K562 (cell line): ENCODE data around the gene DDX5. TPM values are rescaled to one million over a fixed set of nuclear protein-coding genes. Genes with fewer than 3 reads are reported as not detected.

Experiments
- ATF1 ChIP-seq, 2 experiments: fragments of 450-650 bp in 1 of 2; IDR thresholded peaks; 2 replicates each; pipeline ENCODE4 v1.6.1; 2016; ENCODE audit warnings: missing compliant biosample characterization in 1 of 2, missing genetic modification characterization in 1 of 2
- CEBPB ChIP-seq: fragments of 450-650 bp; IDR thresholded peaks from 2 replicates; pipeline ENCODE4 v1.6.1; 2016; ENCODE audit warnings: missing genetic modification characterization, missing compliant biosample characterization
- CEBPG ChIP-seq, 3 experiments: fragments of 200-800 bp in 1 of 3; sonication (Bioruptor generic) in 1 of 3; sonication (generic) in 1 of 3; formaldehyde crosslinking in 1 of 3; IDR thresholded peaks in 2 of 3; conservative IDR thresholded peaks in 1 of 3; 2 replicates each; pipeline versions ENCODE4 v1.6.1 to v1.8.0; 2016 to 2022; ENCODE audit warnings: missing compliant biosample characterization in 2 of 3, missing genetic modification characterization in 2 of 3, mild to moderate bottlenecking in 1 of 3, missing genetic modification reagents in 1 of 3
- CGGBP1 ChIP-seq: fragments of 250-450 bp; sonication (Bioruptor Pico); IDR thresholded peaks from 2 replicates; pipeline ENCODE4 v1.9.0; 2021; ENCODE audit warnings: mild to moderate bottlenecking
- CHAMP1 ChIP-seq: fragments of 450-650 bp; IDR thresholded peaks from 2 replicates; pipeline ENCODE4 v1.6.1; 2016; ENCODE audit warnings: mild to moderate bottlenecking
- FOXK2 ChIP-seq, 2 experiments: fragments of 450-650 bp; IDR thresholded peaks in 1 of 2; conservative IDR thresholded peaks in 1 of 2; 2 replicates each; pipeline ENCODE4 v1.6.1; 2016; ENCODE audit warnings: low read depth in 2 of 2, mild to moderate bottlenecking in 1 of 2
- HLTF ChIP-seq: fragments of 450-650 bp; IDR thresholded peaks from 2 replicates; pipeline ENCODE4 v1.6.1; 2016
- HOMEZ ChIP-seq: fragments of 250-450 bp; sonication (Bioruptor Pico); IDR thresholded peaks from 2 replicates; pipeline ENCODE4 v1.4.0; 2020; ENCODE audit warnings: mild to moderate bottlenecking, moderate library complexity
- MEIS2 ChIP-seq: fragments of 450-650 bp; IDR thresholded peaks from 2 replicates; pipeline ENCODE4 v1.6.1; 2014; ENCODE audit warnings: mild to moderate bottlenecking; ENCODE audit not compliant: partially characterized antibody
- MTA3 ChIP-seq: fragments of 450-650 bp; formaldehyde crosslinking; IDR thresholded peaks from 2 replicates; pipeline ENCODE4 v1.6.1; 2017; ENCODE audit warnings: mild to moderate bottlenecking, borderline replicate concordance
- NUFIP1 ChIP-seq: fragments of 450-650 bp; IDR thresholded peaks from 2 replicates; pipeline ENCODE4 v1.6.1; 2018; ENCODE audit not compliant: partially characterized antibody
- RB1 ChIP-seq: fragments of 450-650 bp; IDR thresholded peaks from 2 replicates; pipeline ENCODE4 v1.6.1; 2017; ENCODE audit warnings: low read depth, mild to moderate bottlenecking
- RBM14 ChIP-seq: fragments of 200-400 bp; formaldehyde crosslinking; IDR thresholded peaks from 2 replicates; pipeline ENCODE4 v1.6.1; 2018; ENCODE audit warnings: low read depth, mild to moderate bottlenecking, low read length, moderate library complexity, borderline replicate concordance; ENCODE audit not compliant: insufficient read depth
- SLC30A9 ChIP-seq: fragments of 250-450 bp; sonication (Bioruptor Pico); IDR thresholded peaks from 2 replicates; pipeline ENCODE4 v1.8.0; 2022; ENCODE audit warnings: mild to moderate bottlenecking, moderate library complexity
- SMARCE1 ChIP-seq: fragments of 450-650 bp; IDR thresholded peaks from 2 replicates; pipeline ENCODE4 v1.7.1; 2016; ENCODE audit warnings: mild to moderate bottlenecking
- SP1 ChIP-seq: sonication (generic); formaldehyde crosslinking; IDR thresholded peaks from 2 replicates; pipeline ENCODE4 v1.8.1; 2022; ENCODE audit warnings: mild to moderate bottlenecking, missing genetic modification reagents
- SRSF1 ChIP-seq: fragments of 200-400 bp; formaldehyde crosslinking; IDR thresholded peaks from 2 replicates; pipeline ENCODE4 v1.6.1; 2017; ENCODE audit warnings: mild to moderate bottlenecking, low read depth, low read length, moderate library complexity
- SUPT5H ChIP-seq: fragments of 450-650 bp; IDR thresholded peaks from 2 replicates; pipeline ENCODE4 v1.6.1; 2016
- TCF7 ChIP-seq: sonication (generic); IDR thresholded peaks from 2 replicates; pipeline ENCODE4 v1.6.1; 2016; ENCODE audit warnings: antibody characterized with exemption, borderline replicate concordance
- ZNF165 ChIP-seq: fragments of 250-450 bp; sonication (Bioruptor Pico); IDR thresholded peaks from 2 replicates; pipeline ENCODE4 v1.4.0; 2020; ENCODE audit warnings: borderline replicate concordance
- ZNF224 ChIP-seq: sonication (generic); formaldehyde crosslinking; IDR thresholded peaks from 2 replicates; pipeline ENCODE4 v1.8.0; 2022; ENCODE audit warnings: mild to moderate bottlenecking, missing genetic modification reagents
- ZNF507 ChIP-seq: conservative IDR thresholded peaks from 2 replicates; pipeline ENCODE4 v1.6.1; 2017; ENCODE audit warnings: missing genetic modification characterization, missing compliant biosample characterization
- ZNF512 ChIP-seq: IDR thresholded peaks from 2 replicates; pipeline ENCODE4 v1.6.1; 2016; ENCODE audit warnings: missing genetic modification characterization, missing compliant biosample characterization
- ZNF780A ChIP-seq: fragments of 250-450 bp; sonication (Bioruptor Pico); IDR thresholded peaks from 2 replicates; pipeline ENCODE4 v1.5.0; 2021; ENCODE audit warnings: mild to moderate bottlenecking
- polyA plus RNA-seq, 8 experiments: library from polyadenylated mRNA; depleted of rRNA in 4 of 8; stranded (reverse) in 5 of 8; unstranded in 3 of 8; fragments of >200 nt; fragmentation: Nextera tagmentation in 2 of 8; fragmentation: Illumina TruSeq in 1 of 8; extraction: Ambion mirVana in 2 of 8; extraction: Trizol in 1 of 8; gene quantifications; 2 replicates each; pipeline versions ENCODE4 v1.2.1 to v1.2.3, GENCODE V29; 2011 to 2014; ENCODE audit warnings: inconsistent platforms in 1 of 8, missing spikeins in 1 of 8
- total RNA-seq, 7 experiments: library from RNA; depleted of rRNA in 6 of 7; stranded (reverse); fragments of >200 nt in 6 of 7; fragmentation: Illumina TruSeq in 2 of 7; extraction: Trizol in 2 of 7; gene quantifications; 2 replicates each; pipeline versions ENCODE4 v1.2.1 to v1.2.3, GENCODE V29; 2011 to 2021; ENCODE audit warnings: low replicate concordance in 1 of 7

The DDX5 gene
- total and polyA plus RNA-seq, 9 of the 15 experiments (the other 6 are each of a cell fraction or from before 2014, with no cell fraction given) = 306 to 1,639 (median 604) TPM

GRCh38 chr17:64492481-64493109 is 13.5 kb downstream of the DDX5 start (continued):
- no peak for TF ChIP-seq FOXK2 (conservative IDR thresholded peaks at IDR 0.05 in 1 of 2, IDR thresholded peaks at IDR 0.05 in 1 of 2; ENCODE audit: low read depth in 2 of 2)
- TF ChIP-seq ZNF512 (tag) = no peak
- peak; percentile 91 for TF ChIP-seq CEBPB
- TF ChIP-seq SUPT5H = no peak
- TF ChIP-seq MTA3 = no peak
- no peak for TF ChIP-seq SRSF1
- TF ChIP-seq CHAMP1 = peak; percentile 57; the same call in 1 of the 2 replicates
- TF ChIP-seq TCF7 = no peak
- no peak for TF ChIP-seq CEBPG (CRISPR knock-in tag; IDR thresholded peaks at IDR 0.05)
- peak; percentile 70 to 81 for TF ChIP-seq CEBPG (tag; conservative IDR thresholded peaks at IDR 0.05 in 1 of 2, IDR thresholded peaks at IDR 0.05 in 1 of 2)
- no peak for TF ChIP-seq ZNF165 (CRISPR knock-in tag)
- TF ChIP-seq NUFIP1 = no peak
- no peak for TF ChIP-seq ZNF224 (CRISPR knock-in tag)
- no peak for TF ChIP-seq HOMEZ (CRISPR knock-in tag)
- no peak for TF ChIP-seq SLC30A9 (CRISPR knock-in tag)
- no peak for TF ChIP-seq HLTF
- TF ChIP-seq SMARCE1 = no peak
- TF ChIP-seq CGGBP1 (CRISPR knock-in tag) = no peak
- TF ChIP-seq ATF1 (CRISPR knock-in tag; IDR thresholded peaks at IDR 0.05) = no peak
- TF ChIP-seq ATF1 (tag; IDR thresholded peaks at IDR 0.05) = peak; percentile 69
- no peak for TF ChIP-seq RBM14
- no peak for TF ChIP-seq ZNF507 (tag)
- no peak for TF ChIP-seq SP1 (CRISPR knock-in tag)
- peak; percentile 33 for TF ChIP-seq MEIS2
- TF ChIP-seq ZNF780A (CRISPR knock-in tag) = no peak
- TF ChIP-seq RB1 = no peak
